Iris pigment epithelial cell (primary cell): ENCODE data around the gene GPC6.
A peak's percentile ranks its signal among the peaks of the same experiment; 100 is the strongest.

Source experiments
- DNase-seq: peaks from one replicate; pipeline ENCODE4 v3.0.0-alpha.2; 2011; ENCODE audit warnings: low read depth

The GPC6 gene

DNA sequence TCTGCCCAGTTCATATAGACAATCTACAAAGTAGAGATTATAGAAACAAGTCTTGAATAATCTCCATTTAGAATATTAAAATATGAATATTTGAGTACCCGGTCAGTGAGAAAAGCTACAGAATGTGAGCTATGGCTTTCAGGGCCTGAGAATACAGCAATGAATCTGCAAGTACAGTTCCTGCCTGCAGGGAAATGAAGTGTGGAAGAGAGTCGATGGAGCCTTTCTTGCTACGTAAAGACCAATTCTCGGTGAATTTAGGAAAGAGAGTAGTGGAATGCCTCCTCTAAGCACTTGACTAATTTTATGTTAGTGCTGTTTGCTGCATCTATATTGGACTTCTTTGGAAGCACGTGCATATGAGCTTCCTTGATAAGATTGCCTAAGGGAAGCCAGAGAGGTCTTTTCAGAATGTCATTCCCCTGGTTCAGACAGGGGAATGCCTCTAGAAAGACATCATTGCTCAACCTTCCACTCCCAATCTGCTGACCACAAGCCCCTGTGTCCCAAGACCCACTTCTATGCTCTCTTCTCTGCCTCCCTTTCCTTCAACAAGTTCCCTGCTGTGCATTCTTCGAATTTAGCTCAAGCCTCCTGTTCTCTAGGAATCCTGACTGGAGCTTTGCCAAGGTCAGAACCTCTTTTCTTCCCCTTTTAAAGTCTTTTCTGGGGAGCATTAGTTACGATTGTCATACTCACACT lies 41.9 kb downstream of the GPC6 start:
- no peak for DNase-seq

DNA sequence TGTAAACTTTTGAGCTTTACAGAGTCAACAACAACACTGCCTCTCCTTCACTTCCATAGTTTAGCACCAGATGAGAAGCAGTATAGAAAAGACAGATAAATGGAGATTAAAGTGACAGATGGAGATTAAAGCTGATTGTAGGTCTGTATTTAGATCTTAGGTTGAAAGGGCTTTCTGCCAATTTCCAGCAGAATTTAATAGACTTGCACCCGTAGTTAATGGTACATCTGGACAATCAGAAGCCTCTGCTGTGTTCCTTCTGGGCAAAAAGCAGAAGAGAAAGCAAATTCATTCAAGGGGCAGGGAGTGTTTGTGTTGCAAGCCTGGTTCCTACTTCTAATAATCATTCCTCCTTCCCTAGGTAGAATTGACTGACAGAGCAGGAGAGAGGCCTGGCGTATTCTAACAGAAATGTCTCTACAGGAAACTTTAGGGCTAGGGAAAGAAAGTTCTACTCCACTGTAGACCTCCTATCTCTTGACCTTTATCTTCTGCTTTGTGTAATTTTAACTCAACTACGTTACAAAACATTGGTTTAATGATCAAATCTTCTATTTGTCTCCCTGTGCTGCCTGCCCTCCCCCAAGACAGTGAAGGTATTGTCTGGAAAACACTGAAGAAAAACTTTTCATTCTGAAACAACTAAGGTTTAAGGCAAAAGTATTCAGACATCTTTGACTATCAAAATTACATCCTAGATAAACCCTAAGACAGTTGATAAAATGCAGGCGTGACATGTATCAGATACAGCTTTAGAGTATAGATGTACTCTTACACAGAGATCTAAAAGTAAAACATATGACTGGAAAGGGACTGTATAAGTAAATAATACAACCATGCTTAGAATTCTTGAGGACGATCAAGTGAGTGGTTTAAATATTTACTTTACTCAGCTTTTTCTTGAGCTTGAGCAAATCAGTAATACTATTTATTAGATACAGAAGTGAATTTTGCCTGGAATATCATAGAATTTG lies 44.4 kb downstream of the GPC6 start:
- no peak for DNase-seq

DNA sequence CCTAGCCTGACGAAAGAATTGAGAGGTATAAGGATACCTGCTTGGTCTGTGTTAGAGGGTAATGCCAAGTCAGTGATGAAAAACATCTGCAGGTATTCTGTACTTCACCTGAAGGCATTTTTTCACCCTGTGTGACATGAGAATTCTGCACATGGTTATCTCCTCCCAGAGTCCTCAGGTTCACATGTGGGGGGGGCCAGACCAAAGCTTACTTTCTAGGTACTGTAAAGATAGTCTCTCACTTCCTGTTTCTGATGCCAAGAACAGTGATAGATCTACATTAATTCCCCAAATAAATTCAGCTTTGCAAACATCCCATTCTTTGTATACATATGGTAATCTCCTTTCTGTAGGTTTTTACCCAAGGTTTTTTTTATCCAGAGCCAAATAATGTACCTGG lies 53.4 kb downstream of the GPC6 start:
- no peak for DNase-seq

DNA sequence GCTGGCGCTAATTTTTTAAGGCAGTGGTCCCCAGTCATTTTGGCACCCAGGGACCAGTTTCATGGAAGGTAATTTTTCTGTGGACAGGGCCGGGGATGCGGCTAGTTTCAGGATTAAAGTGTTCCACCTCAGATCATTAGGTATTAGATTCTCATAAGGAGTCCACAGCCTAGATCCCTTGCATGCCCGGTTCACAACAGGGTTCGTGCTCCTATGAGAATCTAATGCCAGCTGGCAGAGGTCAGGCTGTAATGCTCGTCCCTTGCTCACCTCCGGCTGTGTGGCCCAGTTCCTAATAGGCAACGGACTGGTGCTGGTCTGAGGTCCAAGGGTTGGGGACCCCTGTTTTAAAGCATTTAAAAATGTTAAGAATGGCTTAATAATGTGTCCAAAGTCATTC lies 54.1 kb downstream of the GPC6 start:
- no peak for DNase-seq

DNA sequence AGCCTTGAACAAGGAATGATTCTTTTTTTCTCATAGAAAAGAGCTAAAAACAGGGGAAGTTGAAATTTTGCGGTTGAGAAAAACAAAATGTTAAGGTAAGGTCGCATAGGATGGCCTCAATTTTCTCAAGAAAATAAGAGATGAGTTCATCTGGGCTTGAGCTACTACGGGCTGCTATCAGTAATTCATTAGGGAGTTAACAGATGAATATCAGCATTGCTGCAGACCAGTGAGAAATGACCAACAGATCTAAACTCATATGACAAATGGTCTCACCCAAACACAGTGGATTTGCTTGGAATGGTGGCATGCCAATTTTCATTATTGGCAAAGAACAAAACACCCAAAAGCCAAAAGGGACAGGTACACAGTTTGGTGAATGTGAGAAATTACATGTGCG lies 56.6 kb downstream of the GPC6 start:
- DNase-seq: no peak

DNA sequence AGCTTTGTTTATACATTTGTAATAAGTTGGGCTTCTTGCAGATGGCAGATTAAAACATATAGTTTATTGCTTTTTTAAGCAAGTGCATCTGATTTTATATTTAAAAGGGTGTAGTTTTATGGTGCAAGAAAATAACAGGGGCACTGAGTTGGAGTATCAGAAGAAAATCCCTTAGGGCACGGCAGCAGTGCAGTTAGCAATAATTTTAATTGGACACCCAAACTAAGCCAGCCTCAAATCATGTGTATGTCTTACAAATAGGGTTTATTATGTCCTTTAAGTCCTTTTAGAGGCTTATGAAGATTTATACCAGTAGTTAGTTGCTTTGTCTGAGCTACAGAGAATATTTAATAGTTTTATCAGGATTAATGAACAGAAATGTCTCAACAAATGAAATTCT lies 57.5 kb downstream of the GPC6 start:
- no peak for DNase-seq

DNA sequence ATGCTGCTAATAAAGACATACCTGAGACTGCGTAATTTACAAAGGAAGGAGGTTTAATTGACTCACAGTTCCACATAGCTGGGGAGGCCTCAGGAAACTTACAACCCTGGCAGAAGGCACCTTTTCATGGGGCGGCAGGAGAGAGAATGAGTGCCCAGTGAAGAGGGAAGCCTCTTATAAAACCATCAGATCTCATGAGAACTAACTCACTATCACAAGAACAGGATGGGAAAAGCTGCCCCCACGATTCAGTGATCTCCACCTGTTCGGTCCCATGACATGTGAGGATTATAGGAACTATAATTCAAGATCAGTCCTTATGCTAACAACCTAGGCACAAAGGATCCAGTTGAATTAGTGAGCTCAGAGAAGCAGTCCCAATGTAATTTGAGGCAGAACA lies 59.4 kb downstream of the GPC6 start:
- DNase-seq: no peak

DNA sequence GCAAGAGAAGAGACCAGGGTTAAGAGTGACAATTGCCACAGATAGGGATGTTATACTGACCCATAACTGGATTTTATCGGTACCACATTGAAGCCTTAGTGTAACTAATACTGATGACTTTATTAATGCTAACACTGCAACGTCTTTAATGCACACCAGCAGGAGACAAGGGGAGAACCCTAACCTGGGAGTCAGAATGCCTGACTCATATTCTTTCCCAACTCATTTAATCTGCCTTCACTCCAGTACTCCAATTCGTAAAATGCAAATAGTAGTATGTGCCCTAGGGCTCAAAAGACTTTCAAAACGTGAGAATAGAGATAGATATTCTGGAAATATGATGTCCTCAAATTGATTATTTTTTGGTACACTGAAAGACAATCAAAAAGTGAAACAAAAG lies 62.4 kb downstream of the GPC6 start:
- DNase-seq: peak; percentile 26

DNA sequence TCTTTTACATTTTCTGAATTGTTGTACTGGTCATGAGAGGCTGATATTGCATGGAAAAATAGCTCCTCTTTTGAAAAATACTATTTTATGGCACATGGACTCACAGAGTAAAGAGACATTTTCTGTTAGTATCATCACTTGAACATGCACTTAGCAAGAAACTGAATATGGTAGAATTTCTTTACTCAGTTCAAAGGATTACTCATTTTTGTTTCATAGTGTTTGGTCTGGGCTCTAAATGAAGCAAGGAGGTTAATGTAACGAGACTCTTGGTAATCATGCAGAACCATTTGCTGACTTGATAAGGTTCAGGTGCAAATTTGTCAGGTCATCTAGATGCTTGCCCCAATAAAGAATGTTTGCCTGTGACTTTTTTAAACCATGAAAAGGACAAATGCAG lies 63.2 kb downstream of the GPC6 start:
- no peak for DNase-seq

DNA sequence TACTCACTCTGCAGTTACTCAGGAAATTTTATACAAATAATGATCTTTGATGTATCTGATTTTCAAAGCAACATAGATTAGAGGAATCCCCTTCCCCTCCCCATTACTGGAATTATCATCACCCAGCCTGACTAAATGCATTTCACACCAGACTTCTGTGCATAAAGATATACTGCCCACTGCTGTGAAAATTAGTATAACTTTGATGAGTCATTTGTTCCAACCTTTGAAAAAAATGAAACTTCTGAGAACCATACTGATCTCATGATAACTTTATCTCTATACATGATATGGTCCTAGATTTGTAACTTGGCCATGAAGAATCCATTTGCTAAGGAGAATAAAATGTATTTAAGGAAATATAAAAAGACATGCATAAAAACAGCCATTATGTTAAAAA lies 63.9 kb downstream of the GPC6 start:
- peak; percentile 66 for DNase-seq

DNA sequence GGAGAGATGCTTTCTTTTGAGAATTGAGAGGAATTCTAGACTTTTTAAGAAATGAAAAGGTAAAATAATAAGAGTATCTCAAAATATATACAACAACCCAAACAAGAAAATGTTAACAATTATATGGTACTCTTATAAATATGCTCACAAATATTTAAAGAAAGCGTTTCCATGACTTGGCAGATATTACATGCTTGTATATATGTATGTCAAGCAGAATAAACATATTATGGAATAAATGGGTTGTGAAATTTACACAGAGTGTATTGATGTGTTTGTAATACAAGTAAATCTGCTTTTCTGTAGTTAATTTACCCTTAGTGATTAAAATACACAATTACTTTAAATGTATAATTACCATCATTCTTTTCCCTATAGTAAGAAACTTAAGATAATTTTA lies 65.8 kb downstream of the GPC6 start:
- DNase-seq: no peak

DNA sequence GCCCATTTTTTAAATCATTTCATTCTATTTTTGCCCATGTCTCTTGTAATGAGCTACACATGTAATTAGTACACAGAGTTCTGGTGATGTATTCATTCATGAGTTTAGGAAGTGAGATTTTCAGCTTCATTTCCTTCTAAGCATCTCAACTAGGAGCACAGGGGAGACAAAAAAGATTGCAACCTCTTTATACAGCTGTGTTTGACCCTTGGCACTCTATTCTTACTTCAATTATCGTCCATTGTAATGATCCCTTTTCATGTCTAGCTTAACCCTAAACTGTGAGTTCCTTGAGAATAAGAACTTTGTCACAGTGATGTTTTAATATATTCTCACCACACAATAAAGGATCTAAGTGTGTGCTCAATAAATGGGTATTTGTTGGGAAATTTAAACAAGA lies 67.1 kb downstream of the GPC6 start:
- no peak for DNase-seq

DNA sequence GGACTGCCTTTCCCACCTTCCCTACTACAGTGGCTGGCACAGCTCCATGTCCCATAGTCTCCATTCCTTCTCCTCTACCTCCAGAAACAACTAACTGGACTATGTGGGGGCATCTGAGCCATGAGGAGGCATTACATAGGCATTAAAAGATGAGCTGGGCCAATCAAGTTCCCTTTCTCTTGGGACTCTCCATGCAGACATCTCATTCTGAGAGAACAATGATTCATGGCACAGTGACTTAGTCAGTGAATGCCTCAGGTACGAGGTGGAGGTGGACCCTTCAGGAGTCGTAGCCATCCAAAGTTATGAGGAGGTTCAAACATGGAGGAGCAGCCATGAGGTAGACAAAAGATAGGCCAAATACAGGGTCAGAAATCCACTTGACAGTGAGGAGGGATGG lies 70.0 kb downstream of the GPC6 start:
- no peak for DNase-seq

DNA sequence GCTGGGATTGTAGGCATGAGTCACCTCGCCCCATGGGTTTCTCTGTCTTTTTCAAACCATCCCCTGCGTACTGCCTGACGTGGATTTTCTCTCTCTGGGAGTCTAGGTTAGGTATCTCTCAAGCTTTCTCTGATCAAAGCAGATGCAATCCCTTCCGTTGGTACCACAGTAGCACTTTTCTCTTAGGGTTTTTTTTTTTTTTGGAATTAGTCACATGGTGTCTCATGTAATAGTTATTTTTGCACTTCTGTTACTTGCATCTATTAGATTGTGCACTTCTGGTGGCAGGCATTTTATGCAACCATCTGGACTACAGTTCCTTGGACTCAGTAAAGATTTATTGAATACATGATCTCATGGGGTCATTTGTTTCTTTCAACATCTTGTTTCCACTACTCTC lies 72.1 kb downstream of the GPC6 start:
- no peak for DNase-seq

DNA sequence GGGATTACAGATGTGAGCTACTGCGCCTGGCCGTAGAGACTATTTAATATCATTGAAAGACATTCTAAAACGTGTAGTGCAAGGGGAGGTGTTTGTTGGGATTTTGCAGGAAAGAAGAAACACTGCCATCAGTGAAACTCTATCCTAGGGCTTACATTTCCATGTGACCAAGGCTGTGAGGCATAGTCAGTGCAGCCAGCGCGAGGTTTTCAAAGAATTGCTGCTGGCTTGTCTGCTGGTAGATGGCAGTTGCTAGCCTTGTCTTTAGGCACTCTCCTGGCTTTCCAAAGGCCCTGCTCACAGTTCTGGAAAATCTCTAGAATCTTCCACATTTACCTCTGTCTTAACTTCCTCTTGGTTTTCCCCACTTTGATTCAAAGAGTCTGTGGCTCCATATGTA lies 77.5 kb downstream of the GPC6 start:
- DNase-seq: no peak

DNA sequence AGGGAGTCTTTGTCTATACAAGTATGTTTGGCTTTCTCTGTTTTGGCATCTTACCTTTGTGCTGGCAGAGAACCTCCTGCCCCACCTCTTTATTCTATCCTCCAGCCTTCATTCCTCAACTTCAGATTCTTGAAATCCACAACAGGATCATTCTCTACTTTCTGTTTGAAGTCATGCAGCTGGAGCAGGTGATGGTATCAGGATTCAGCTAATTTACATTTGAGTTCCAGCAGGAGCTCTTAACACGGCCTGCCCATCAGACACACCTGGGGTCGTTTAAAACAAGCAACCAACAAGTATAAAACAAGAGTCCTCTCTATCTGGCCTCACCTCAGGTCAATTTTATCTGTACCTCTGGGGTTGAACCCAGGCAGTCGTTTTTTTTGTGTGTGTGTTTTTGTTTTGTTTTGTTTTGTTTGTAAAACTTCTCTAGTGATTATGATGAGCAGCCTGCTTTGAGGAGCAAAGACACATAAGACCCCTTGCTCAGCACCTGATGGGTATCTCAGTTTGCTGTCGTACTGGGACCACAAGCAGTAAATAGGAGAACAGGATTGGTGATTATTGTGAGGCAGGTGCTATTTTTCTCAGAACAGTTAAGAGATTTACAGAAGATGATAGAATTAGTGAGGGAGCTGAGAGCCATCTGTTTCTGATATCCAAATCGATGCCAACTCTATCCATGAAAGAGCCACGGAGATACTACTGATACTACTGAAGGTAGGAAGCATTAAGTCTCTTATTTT lies 78.4 kb downstream of the GPC6 start:
- DNase-seq: no peak

DNA sequence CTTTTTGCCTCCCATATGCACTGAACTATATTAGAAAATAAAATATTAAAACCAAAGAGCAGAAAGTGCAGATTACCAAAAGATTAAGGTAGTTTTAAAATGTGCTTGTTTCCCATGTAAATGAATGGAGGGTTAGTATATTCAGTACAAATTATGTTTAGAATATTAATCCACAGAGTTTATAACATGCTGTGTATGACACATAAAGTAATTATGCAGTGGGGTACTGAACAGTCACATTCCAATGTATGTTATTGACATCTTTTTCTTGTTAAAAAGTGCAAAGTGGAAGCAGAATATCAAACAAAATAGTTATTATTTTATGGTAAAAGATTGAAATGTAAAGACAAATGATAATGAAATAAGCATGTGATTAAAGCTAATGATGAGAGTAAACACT lies 79.3 kb downstream of the GPC6 start:
- DNase-seq: peak; percentile 56

DNA sequence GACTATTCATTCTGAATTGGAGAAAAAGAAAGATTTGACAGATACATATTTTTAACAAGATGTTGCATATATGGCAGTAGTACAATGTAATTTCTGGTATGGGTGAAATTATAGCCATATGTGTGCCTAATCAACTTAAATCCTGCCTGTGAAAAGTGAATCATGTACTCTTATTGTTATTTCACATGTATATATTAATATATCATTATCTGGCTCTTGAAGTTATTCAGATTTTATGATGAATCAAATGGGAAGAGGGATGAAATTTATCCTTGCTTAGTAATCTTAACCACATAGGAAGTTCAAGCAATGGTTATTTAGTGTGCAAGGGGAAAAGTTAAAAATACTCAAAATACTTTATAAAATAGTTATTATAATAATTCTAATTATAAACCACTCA lies 80.5 kb downstream of the GPC6 start:
- peak; percentile 27 for DNase-seq

DNA sequence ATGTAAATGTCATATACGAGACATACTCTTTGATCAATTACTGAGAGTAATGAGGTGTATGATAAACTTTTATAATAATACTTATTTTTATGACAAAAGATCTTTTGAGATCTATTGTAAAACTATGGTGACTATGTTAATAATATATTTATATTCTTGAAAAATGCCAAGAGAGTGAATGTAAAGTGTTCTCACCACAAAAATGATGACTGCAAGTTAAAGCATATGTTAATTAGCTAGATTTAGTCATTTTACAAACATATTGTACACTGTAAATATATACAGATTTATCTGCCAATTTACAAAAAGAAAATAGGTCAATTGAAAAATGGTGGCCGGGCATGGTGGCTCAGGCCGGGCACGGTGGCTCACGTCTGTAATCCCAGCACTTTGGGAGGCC lies 81.0 kb downstream of the GPC6 start:
- DNase-seq: no peak

DNA sequence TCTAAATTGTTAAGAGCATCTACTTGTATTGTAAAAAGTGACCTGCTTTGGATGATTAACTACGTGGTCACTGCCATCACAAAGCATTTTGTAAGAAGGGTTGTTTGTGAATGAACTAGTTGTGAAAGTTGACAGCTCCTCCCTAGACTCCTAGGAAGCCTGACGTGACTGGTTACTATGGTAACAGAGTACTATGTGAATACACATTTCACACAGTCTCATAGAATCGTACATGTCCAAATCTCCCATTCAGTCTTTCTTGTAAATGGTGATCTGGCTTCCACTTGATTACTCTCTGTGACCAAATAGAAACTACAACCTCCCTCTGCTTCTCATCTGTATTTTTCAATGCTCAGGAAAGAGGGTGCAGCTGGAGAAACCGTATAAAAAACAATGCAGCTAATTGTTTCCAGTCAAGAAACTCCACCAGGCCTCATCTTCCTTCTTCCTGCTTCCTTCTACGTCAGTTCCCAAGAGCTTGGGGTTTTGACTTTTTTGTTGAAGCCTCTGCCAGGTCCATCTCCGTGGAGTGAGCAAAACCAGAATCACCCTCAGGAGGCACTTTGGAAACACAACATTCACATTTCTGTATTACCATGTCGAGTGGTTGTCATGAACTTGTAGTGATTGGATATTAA lies 83.4 kb downstream of the GPC6 start:
- DNase-seq: peak; percentile 90

DNA sequence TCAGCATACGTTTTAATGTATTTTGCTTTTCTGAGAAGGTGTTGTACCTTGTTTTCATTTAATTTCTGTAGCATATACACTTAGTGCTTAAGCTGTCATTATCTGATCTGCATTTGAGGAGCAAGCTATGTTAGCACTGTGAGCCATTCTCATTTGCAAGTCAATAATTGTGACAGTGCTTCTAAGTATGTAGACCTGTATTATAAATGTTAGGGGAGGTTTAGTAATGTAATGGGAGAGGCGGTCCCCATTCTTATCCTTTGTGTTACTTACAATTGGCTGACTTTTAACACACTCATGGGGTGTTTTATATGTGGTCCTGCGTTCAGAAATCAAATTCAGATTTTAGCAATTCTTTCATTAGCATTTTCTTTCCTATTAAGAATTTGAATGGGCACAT lies 90.2 kb downstream of the GPC6 start:
- no peak for DNase-seq

DNA sequence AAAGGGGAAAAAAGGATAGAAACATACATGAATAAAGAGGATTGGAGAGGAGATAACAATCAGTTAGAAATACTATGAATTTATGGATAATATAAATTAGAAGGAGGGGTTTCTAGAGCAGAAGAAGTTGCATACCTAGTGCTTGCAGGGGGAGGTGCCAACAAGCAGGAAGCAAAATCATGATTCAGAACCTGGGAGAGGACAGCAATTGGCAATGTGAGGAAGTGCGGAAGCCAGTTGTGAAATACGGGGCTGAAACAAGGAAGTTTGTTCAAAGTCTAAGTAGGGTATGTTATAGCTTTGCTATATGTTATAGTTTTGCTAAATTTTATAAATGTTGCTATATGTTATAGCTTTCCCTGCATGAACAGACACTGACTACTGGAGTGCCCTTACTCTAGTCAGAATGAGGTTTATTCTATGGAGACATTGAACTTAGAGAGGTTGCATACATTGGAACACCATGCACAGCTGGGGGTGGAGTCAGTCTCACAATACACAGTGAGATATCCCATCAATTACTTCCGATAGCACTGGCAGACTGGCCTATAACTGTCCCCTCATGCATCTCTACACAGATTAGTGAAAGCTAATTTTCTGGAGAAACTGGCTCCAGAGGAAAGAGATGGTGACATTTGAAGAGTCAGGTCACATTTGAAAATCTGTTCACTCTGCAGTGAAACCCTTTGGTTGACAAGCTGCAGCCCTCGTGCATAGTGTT lies 92.1 kb downstream of the GPC6 start:
- peak; percentile 32 for DNase-seq
